T-helper 2 cell (primary cell): ENCODE measurements around the gene FAM135A.
"Not testable (repeated sequence)": the region's sequence is repeated elsewhere in the genome, so short reads cannot be mapped to it uniquely, and the experiment has no call there.

Experiments
- DNase-seq, 5 experiments: peaks; one replicate each; pipeline versions ENCODE4 v3.0.0 to v3.0.0-alpha.2; 2012 to 2022

FAM135A gene

GRCh38 chr6:70551566-70551965, 138.3 kb downstream of the FAM135A start:
- no peak for DNase-seq

GRCh38 chr6:70552286-70552940, 139.1 kb downstream of the FAM135A start:
- DNase-seq = not testable (repeated sequence)

GRCh38 chr6:70552974-70553373, 139.7 kb downstream of the FAM135A start:
- DNase-seq = no peak

- DNase-seq = peak in 1 of 5 experiments; percentile 4
Measured at GRCh38 chr6:70557998-70558397, 144.7 kb downstream of the FAM135A start.

GRCh38 chr6:70562401-70562800, 149.1 kb downstream of the FAM135A start:
- not testable (repeated sequence) for DNase-seq

GRCh38 chr6:70563530-70563929, 150.2 kb downstream of the FAM135A start:
- DNase-seq = no peak

GRCh38 chr6:70566751-70567382, 153.6 kb downstream of the FAM135A start, which contains the start of gene SDHAF4:
SDHAF4 (plus strand) TSS chr6:70566930; CDS start chr6:70566941, 11 bp downstream.
- DNase-seq = peak; percentile 89 to 92 (median 91)

- no peak for DNase-seq
Measured at GRCh38 chr6:70574643-70575042, 161.3 kb downstream of the FAM135A start.

GRCh38 chr6:70575899-70576495, 162.7 kb downstream of the FAM135A start:
- DNase-seq = no peak

- DNase-seq = peak in 1 of 5 experiments; percentile 38
Measured at GRCh38 chr6:70586114-70586513, 172.8 kb downstream of the FAM135A start.

GRCh38 chr6:70590400-70590799, 177.1 kb downstream of the FAM135A start:
- no peak for DNase-seq

- DNase-seq = no peak
Measured at GRCh38 chr6:70592391-70593117, 179.2 kb downstream of the FAM135A start.

- DNase-seq = no peak
Measured at GRCh38 chr6:70593118-70593486, 179.8 kb downstream of the FAM135A start.

- DNase-seq = peak in 2 of 5 experiments; percentile 4 to 79
Measured at GRCh38 chr6:70599187-70599586, 185.9 kb downstream of the FAM135A start.

- DNase-seq = no peak
Measured at GRCh38 chr6:70601014-70601413, 187.7 kb downstream of the FAM135A start.

GRCh38 chr6:70604254-70604653, 190.9 kb downstream of the FAM135A start:
- DNase-seq = no peak

GRCh38 chr6:70607371-70607770, 194.1 kb downstream of the FAM135A start:
- DNase-seq = not testable (repeated sequence)

GRCh38 chr6:70609181-70609580, 195.9 kb downstream of the FAM135A start:
- DNase-seq = not testable (repeated sequence)
